Measurements from ENCODE around the gene PEX6.
"Not testable (repeated sequence)": the region's sequence is repeated elsewhere in the genome, so short reads cannot be mapped to it uniquely, and the experiment has no call there.

PEX6 gene

GRCh38 chr6:42947950-42948349 lies 31.0 kb downstream of the PEX6 start:
- no peak overlapping the region for H3K4me3 ChIP-seq (ENCODE audit: low read depth, low read length)
- DNase-seq (ENCODE audit: low read depth) = no peak
- no peak for TF ChIP-seq CTCF (conservative IDR thresholded peaks at IDR 0.05; ENCODE audit: low read depth, low read length)

- TF ChIP-seq CTCF (conservative IDR thresholded peaks at IDR 0.05; ENCODE audit: low read depth, low read length) = no peak
- no peak for DNase-seq (ENCODE audit: low read depth)
- no peak overlapping the region for H3K4me3 ChIP-seq (ENCODE audit: low read depth, low read length)
Measured at GRCh38 chr6:42942444-42942843, 36.5 kb downstream of the PEX6 start.

GRCh38 chr6:42941356-42941755 lies 37.6 kb downstream of the PEX6 start:
- DNase-seq (ENCODE audit: low read depth); H3K4me3 ChIP-seq (ENCODE audit: low read depth, low read length): not testable (repeated sequence)

GRCh38 chr6:42940493-42941045 lies 38.4 kb downstream of the PEX6 start:
- no peak for TF ChIP-seq CTCF (conservative IDR thresholded peaks at IDR 0.05; ENCODE audit: low read depth, low read length)
- no peak overlapping the region for H3K4me3 ChIP-seq (ENCODE audit: low read depth, low read length)
- no peak for DNase-seq (ENCODE audit: low read depth)

GRCh38 chr6:42939810-42940167 lies 39.2 kb downstream of the PEX6 start:
- H3K4me3 ChIP-seq (ENCODE audit: low read depth, low read length) = no peak overlapping the region
- no peak for TF ChIP-seq CTCF (conservative IDR thresholded peaks at IDR 0.05; ENCODE audit: low read depth, low read length)
- DNase-seq (ENCODE audit: low read depth) = no peak

- TF ChIP-seq CTCF (conservative IDR thresholded peaks at IDR 0.05; ENCODE audit: low read depth, low read length) = no peak
- DNase-seq (ENCODE audit: low read depth) = no peak
- H3K4me3 ChIP-seq (ENCODE audit: low read depth, low read length) = no peak overlapping the region
Measured at GRCh38 chr6:42938987-42939809, 39.8 kb downstream of the PEX6 start.

- TF ChIP-seq CTCF (conservative IDR thresholded peaks at IDR 0.05; ENCODE audit: low read depth, low read length) = no peak
- no peak overlapping the region for H3K4me3 ChIP-seq (ENCODE audit: low read depth, low read length)
- no peak for DNase-seq (ENCODE audit: low read depth)
Measured at GRCh38 chr6:42938428-42938796, 40.6 kb downstream of the PEX6 start.
